A549 (cell line): ENCODE data around the gene ZNF613. TPM values are rescaled to one million over a fixed set of nuclear protein-coding genes. Genes with fewer than 3 reads are reported as not detected.

ENCODE experiments used
- ATAC-seq, 2 experiments: fragments of 200-7000 bp in 1 of 2; fragments of >200 bp in 1 of 2; cut with Nextera tagmentation in 1 of 2; cut with Tn5 transposase in 1 of 2; 3 replicates each; pipeline versions ENCODE4 v1.8.0 to v1.9.1; 2018 to 2020; ENCODE audit warnings: mild to moderate bottlenecking in 1 of 2, moderate library complexity in 1 of 2
- CTCF ChIA-PET: fragments of 300-600 bp; sonication (Branson Sonifier 250); formaldehyde crosslinking; extraction: SDS; loops from one replicate; lab custom pipeline; 2021; ENCODE audit warnings: antibody characterized with exemption, inconsistent platforms; lab: Yijun Ruan, JAX
- POLR2A ChIA-PET: fragments of 350-600 bp; formaldehyde crosslinking; extraction: SDS; loops from one replicate; lab custom pipeline; 2021; ENCODE audit warnings: antibody characterized with exemption, inconsistent platforms; lab: Yijun Ruan, JAX
- DNase-seq, 2 experiments: peaks; one replicate each; pipeline versions ENCODE4 v3.0.0 to v3.0.0-alpha.2; 2011 to 2016; ENCODE audit warnings: low read depth in 1 of 2, low spot score in 1 of 2
- FAIRE-seq: peaks from 2 replicates; lab custom pipeline; 2011; peaks lifted over from hg19 to GRCh38; lab: Jason Lieb, UNC
- H3K27ac ChIP-seq, 2 experiments: fragments of >200 bp; sonication (Bioruptor Twin); formaldehyde crosslinking; 3 replicates each; pipeline ENCODE4 v1.5.1; 2016 to 2017
- H3K4me1 ChIP-seq: fragments of >200 bp; sonication (Bioruptor Twin); formaldehyde crosslinking; 3 replicates; pipeline ENCODE4 v1.6.1; 2016
- H3K4me2 ChIP-seq: fragments of >200 bp; sonication (Bioruptor Twin); formaldehyde crosslinking; 3 replicates; pipeline ENCODE4 v1.6.1; 2016
- H3K4me3 ChIP-seq: fragments of >200 bp; sonication (Bioruptor Twin); formaldehyde crosslinking; 3 replicates; pipeline ENCODE4 v1.5.1; 2016
- H3K9me3 ChIP-seq: fragments of >200 bp; sonication (Bioruptor Twin); formaldehyde crosslinking; 3 replicates; pipeline ENCODE4 v1.6.1; 2016
- EHMT2 ChIP-seq: fragments of 200-600 bp; sonication (generic); IDR thresholded peaks from 2 replicates; pipeline ENCODE4 v1.6.1; 2016; ENCODE audit warnings: antibody characterized with exemption, low read depth, mild to moderate bottlenecking, moderate library complexity
- EP300 ChIP-seq, 2 experiments: fragments of >200 bp; sonication (Bioruptor Twin); formaldehyde crosslinking; IDR thresholded peaks; 2 replicates in 1 of 2; 3 replicates in 1 of 2; pipeline ENCODE4 v1.6.1; 2016 to 2017
- FOSB ChIP-seq: fragments of 250-450 bp; sonication (Bioruptor Pico); IDR thresholded peaks from 2 replicates; pipeline ENCODE4 v1.5.0; 2020; ENCODE audit warnings: mild to moderate bottlenecking, moderate library complexity
- FOXS1 ChIP-seq: fragments of 250-450 bp; sonication (Bioruptor Pico); IDR thresholded peaks from 2 replicates; pipeline ENCODE4 v1.5.0; 2020; ENCODE audit warnings: mild to moderate bottlenecking, moderate library complexity
- GATA3 ChIP-seq: IDR thresholded peaks from 2 replicates; pipeline ENCODE4 v1.6.1; 2012; ENCODE audit warnings: borderline replicate concordance
- HOXB5 ChIP-seq: fragments of 250-450 bp; sonication (Bioruptor Pico); IDR thresholded peaks from 2 replicates; pipeline ENCODE4 v1.5.0; 2020; ENCODE audit warnings: mild to moderate bottlenecking, moderate library complexity
- JUN ChIP-seq, 2 experiments: fragments of >200 bp; sonication (Bioruptor Twin); formaldehyde crosslinking; IDR thresholded peaks; 2 replicates in 1 of 2; 3 replicates in 1 of 2; pipeline ENCODE4 v1.6.1; 2016 to 2017
- JUNB ChIP-seq: fragments of >200 bp; sonication (Bioruptor Twin); formaldehyde crosslinking; IDR thresholded peaks from 2 replicates; pipeline ENCODE4 v1.6.1; 2016
- MAZ ChIP-seq: fragments of 150-350 bp; IDR thresholded peaks from 2 replicates; pipeline ENCODE4 v1.6.1; 2014; ENCODE audit warnings: antibody characterized with exemption, low read depth, low read length, borderline replicate concordance
- NPAS2 ChIP-seq: fragments of 250-450 bp; sonication (Bioruptor Pico); IDR thresholded peaks from 2 replicates; pipeline ENCODE4 v1.8.0; 2022; ENCODE audit warnings: mild to moderate bottlenecking, moderate library complexity, borderline replicate concordance
- NR3C1 ChIP-seq: fragments of >200 bp; sonication (Bioruptor Twin); formaldehyde crosslinking; IDR thresholded peaks from 3 replicates; pipeline ENCODE4 v1.6.1; 2017
- POLR2A ChIP-seq: IDR thresholded peaks from 2 replicates; pipeline ENCODE4 v1.6.1; 2012; ENCODE audit warnings: mild to moderate bottlenecking, low read length
- RCOR1 ChIP-seq: fragments of 150-350 bp; IDR thresholded peaks from 2 replicates; pipeline ENCODE4 v1.6.1; 2014; ENCODE audit warnings: antibody characterized with exemption, low read length, low read depth
- RFX5 ChIP-seq: fragments of 450-650 bp; IDR thresholded peaks from 2 replicates; pipeline ENCODE4 v1.7.1; 2014; ENCODE audit warnings: antibody characterized with exemption, mild to moderate bottlenecking, moderate library complexity
- RNF2 ChIP-seq: fragments of 200-600 bp; sonication (generic); IDR thresholded peaks from 2 replicates; pipeline ENCODE4 v1.6.1; 2016; ENCODE audit warnings: low read depth, mild to moderate bottlenecking, antibody characterized with exemption, moderate library complexity, borderline replicate concordance
- SREBF2 ChIP-seq: fragments of 450-650 bp; IDR thresholded peaks from 2 replicates; pipeline ENCODE4 v1.6.1; 2014; ENCODE audit warnings: mild to moderate bottlenecking, moderate library complexity
- TFCP2L1 ChIP-seq: fragments of 250-450 bp; sonication (Bioruptor Pico); IDR thresholded peaks from 2 replicates; pipeline ENCODE4 v1.5.0; 2021; ENCODE audit warnings: mild to moderate bottlenecking
- ZSCAN20 ChIP-seq: fragments of 250-450 bp; sonication (Bioruptor Pico); IDR thresholded peaks from 2 replicates; pipeline ENCODE4 v1.8.0; 2022; ENCODE audit warnings: mild to moderate bottlenecking, moderate library complexity
- WGBS: methylation state at CpG from one replicate; pipeline ENCODE4 v1.1.6; 2017; ENCODE audit errors: missing lambda C conversion rate; 5-methylcytosine and 5-hydroxymethylcytosine counted together
- polyA plus RNA-seq, 4 experiments: library from polyadenylated mRNA; depleted of rRNA in 3 of 4; stranded (reverse); fragments of >200 nt; fragmentation: RNase III in 1 of 4; extraction: RNeasy Plus Mini Kit Qiagen cat#74134 plus additional on column Dnase treatment in 1 of 4; gene quantifications; 2 replicates in 3 of 4; 3 replicates in 1 of 4; pipeline ENCODE4 v1.2.3, GENCODE V29; 2011 to 2017
- TF ChIP-seq, protein P1 (sequence below): fragments of >200 bp; sonication (Bioruptor Twin); formaldehyde crosslinking; IDR thresholded peaks from 3 replicates; pipeline ENCODE4 v1.6.1; 2016
- TF ChIP-seq, protein P2 (sequence below): IDR thresholded peaks from 2 replicates; pipeline ENCODE4 v1.6.1; 2012
- TF ChIP-seq, protein P3 (sequence below): fragments of 200-600 bp; sonication (generic); IDR thresholded peaks from 2 replicates; pipeline ENCODE4 v1.6.1; 2016; ENCODE audit warnings: antibody characterized with exemption, mild to moderate bottlenecking, moderate library complexity
- TF ChIP-seq, protein P4 (sequence below): fragments of >200 bp; sonication (Bioruptor Twin); formaldehyde crosslinking; IDR thresholded peaks from 2 replicates; pipeline ENCODE4 v1.6.1; 2016
- TF ChIP-seq, protein P5 (sequence below): IDR thresholded peaks from 2 replicates; pipeline ENCODE4 v1.6.1; 2012
- TF ChIP-seq, protein P6 (sequence below): fragments of 450-650 bp; IDR thresholded peaks from 2 replicates; pipeline ENCODE4 v1.6.1; 2014; ENCODE audit warnings: antibody characterized with exemption

Gene ZNF613
- polyA plus RNA-seq, 2 of the 4 experiments (the other 2 are of a cell fraction): 1.4 to 2.6 TPM

DNA sequence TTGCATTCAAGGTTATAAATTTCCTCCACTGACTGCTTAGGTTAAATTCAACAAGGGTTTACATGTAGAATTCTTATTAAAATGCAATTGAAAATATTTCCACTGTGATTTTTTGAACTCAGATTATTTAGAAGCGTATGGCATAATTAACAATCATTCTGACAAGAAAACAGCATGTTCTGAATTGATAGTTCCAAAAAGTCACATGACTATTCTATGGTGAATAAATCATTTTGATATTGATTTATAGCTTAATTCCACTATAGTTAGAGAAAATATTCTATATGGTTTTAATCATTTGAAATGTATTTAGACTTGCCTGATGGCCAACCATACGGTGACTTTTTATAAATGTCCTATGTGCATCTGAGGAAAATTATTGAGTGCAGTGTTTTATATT, 42.6 kb upstream of the ZNF613 start (continued):
- TF ChIP-seq HOXB5 (CRISPR knock-in tag) (no peak), GATA3 (no peak), NPAS2 (CRISPR knock-in tag) (no peak), NR3C1 (no peak), JUNB (no peak)
- TF ChIP-seq, protein P1, sequence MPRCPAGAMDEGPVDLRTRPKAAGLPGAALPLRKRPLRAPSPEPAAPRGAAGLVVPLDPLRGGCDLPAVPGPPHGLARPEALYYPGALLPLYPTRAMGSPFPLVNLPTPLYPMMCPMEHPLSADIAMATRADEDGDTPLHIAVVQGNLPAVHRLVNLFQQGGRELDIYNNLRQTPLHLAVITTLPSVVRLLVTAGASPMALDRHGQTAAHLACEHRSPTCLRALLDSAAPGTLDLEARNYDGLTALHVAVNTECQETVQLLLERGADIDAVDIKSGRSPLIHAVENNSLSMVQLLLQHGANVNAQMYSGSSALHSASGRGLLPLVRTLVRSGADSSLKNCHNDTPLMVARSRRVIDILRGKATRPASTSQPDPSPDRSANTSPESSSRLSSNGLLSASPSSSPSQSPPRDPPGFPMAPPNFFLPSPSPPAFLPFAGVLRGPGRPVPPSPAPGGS: no peak
- TF ChIP-seq, protein P2, sequence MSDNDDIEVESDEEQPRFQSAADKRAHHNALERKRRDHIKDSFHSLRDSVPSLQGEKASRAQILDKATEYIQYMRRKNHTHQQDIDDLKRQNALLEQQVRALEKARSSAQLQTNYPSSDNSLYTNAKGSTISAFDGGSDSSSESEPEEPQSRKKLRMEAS: no peak
- TF ChIP-seq, protein P3, sequence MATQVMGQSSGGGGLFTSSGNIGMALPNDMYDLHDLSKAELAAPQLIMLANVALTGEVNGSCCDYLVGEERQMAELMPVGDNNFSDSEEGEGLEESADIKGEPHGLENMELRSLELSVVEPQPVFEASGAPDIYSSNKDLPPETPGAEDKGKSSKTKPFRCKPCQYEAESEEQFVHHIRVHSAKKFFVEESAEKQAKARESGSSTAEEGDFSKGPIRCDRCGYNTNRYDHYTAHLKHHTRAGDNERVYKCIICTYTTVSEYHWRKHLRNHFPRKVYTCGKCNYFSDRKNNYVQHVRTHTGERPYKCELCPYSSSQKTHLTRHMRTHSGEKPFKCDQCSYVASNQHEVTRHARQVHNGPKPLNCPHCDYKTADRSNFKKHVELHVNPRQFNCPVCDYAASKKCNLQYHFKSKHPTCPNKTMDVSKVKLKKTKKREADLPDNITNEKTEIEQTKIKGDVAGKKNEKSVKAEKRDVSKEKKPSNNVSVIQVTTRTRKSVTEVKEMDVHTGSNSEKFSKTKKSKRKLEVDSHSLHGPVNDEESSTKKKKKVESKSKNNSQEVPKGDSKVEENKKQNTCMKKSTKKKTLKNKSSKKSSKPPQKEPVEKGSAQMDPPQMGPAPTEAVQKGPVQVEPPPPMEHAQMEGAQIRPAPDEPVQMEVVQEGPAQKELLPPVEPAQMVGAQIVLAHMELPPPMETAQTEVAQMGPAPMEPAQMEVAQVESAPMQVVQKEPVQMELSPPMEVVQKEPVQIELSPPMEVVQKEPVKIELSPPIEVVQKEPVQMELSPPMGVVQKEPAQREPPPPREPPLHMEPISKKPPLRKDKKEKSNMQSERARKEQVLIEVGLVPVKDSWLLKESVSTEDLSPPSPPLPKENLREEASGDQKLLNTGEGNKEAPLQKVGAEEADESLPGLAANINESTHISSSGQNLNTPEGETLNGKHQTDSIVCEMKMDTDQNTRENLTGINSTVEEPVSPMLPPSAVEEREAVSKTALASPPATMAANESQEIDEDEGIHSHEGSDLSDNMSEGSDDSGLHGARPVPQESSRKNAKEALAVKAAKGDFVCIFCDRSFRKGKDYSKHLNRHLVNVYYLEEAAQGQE: no peak
- TF ChIP-seq, protein P4, sequence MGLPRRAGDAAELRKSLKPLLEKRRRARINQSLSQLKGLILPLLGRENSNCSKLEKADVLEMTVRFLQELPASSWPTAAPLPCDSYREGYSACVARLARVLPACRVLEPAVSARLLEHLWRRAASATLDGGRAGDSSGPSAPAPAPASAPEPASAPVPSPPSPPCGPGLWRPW: no peak
- TF ChIP-seq, protein P5, sequence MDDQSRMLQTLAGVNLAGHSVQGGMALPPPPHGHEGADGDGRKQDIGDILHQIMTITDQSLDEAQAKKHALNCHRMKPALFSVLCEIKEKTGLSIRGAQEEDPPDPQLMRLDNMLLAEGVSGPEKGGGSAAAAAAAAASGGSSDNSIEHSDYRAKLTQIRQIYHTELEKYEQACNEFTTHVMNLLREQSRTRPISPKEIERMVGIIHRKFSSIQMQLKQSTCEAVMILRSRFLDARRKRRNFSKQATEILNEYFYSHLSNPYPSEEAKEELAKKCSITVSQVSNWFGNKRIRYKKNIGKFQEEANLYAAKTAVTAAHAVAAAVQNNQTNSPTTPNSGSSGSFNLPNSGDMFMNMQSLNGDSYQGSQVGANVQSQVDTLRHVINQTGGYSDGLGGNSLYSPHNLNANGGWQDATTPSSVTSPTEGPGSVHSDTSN: no peak

DNA sequence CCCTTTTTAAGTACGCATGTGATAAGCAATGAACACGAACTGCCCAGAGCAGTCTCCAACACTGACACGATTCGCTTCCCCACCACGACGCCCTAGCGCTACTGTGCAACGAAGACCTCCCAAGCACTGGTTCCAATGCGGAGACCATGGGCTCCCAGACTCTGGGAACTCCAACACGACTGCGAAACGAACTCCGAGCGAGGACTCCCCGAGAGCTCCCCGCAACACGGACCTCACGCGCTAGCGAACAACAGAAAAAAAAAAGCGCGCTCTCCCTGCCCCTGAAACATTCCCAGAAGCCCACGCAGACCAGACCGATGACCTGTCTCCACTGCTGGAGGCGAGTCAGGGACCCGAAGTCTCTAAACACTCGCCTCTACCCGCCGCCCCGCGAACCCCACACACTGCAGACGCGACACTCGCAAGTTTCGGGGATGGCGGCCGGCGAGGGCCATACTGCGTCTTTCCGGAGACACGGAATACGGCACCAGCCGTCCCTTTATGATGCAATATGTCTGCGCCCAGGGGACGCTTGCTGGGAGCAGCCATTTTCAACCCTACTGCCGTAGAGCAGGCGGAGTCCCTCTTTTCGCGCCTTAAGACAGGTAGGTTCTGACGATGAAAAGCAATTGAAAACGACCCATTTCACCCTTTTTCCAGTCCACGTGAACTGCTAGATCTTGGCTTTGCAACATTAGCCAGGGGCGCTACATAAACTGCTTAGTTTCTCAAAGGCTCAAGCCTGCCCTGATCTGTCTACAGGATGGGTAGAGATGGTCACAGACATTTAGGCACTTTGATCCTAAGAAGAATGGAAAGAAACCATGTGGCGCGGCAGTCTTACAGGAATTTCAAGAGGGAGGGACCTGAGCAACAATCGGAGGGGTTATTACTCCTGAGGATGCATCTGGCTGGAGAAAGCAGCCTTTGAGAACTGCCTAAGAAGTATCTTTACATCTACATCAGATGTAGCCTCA, 39.5 kb upstream of the ZNF613 start, which contains the start of gene ZNF577:
ZNF577 (minus strand) TSS at position 430 of the 977 bp plus-strand sequence. CDS start 7,569 bp downstream, outside the sequence.
- ATAC-seq (no peak), DNase-seq (no peak), FAIRE-seq (no peak)
- no peak within 1 kb of the TSS for H3K4me3 ChIP-seq
- H3K4me1 ChIP-seq: no peaks in the 10 kb centered on the region
- no peak within 1 kb of the TSS for H3K27ac ChIP-seq
- CTCF ChIA-PET: no interaction called here
- no peak within 1 kb of the TSS for H3K4me2 ChIP-seq
- 78% methylated on average over 56 of the region's 56 CpGs for WGBS
- H3K9me3 ChIP-seq: peaks cover 86% of the 10 kb centered on the region
- TF ChIP-seq, protein P4: no peak
- TF ChIP-seq ZSCAN20: no peak
- TF ChIP-seq, protein P5: no peak
- no peak for TF ChIP-seq POLR2A
- TF ChIP-seq FOXS1 (CRISPR knock-in tag): no peak
- TF ChIP-seq JUN (IDR thresholded peaks at IDR 0.05): no peak
- POLR2A ChIA-PET: no interaction called here

DNA sequence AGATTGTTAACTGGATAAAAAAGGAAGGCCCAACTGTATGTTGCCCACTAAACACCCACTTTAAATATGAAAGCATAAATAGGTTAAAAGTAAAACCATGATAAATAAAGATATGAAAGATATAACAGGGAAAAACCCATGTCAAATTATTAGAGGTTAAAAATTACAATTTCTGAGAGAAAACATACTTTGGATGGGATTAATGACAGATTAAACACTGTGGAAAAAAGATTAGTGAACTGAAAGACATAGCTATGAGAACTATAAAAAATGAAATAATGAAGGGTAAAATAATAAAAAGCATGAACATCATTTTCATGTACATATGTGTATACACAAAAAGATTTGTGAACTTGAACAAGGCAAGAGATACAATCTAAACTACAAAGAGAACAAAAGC, 37.3 kb upstream of the ZNF613 start:
- Histone ChIP-seq H3K4me3 (no peak overlapping the region), H3K4me2 (no peak overlapping the region), H3K27ac (no peak overlapping the region), H3K9me3 (peaks cover 91% of the 10 kb centered on the region), H3K4me1 (no peaks in the 10 kb centered on the region)
- POLR2A ChIA-PET: no interaction called here
- FAIRE-seq: no peak
- no peak for TF ChIP-seq RNF2
- TF ChIP-seq EHMT2: no peak
- no peak for TF ChIP-seq MAZ
- no peak for TF ChIP-seq ZSCAN20
- no peak for TF ChIP-seq SREBF2
- TF ChIP-seq POLR2A: no peak
- TF ChIP-seq RCOR1: no peak
- TF ChIP-seq FOSB (CRISPR knock-in tag): no peak
- TF ChIP-seq TFCP2L1 (CRISPR knock-in tag): no peak
- TF ChIP-seq, protein P4: no peak
- TF ChIP-seq, protein P6, sequence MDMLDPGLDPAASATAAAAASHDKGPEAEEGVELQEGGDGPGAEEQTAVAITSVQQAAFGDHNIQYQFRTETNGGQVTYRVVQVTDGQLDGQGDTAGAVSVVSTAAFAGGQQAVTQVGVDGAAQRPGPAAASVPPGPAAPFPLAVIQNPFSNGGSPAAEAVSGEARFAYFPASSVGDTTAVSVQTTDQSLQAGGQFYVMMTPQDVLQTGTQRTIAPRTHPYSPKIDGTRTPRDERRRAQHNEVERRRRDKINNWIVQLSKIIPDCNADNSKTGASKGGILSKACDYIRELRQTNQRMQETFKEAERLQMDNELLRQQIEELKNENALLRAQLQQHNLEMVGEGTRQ: no peak
- TF ChIP-seq RFX5: no peak
- no peak for TF ChIP-seq EP300 (IDR thresholded peaks at IDR 0.05)
- TF ChIP-seq, protein P2: no peak
- no peak for DNase-seq
- ATAC-seq: no peak
- CTCF ChIA-PET: no interaction called here
